ENCODE measurements around the gene PROB1. TPM values are rescaled to one million over a fixed set of nuclear protein-coding genes. Genes with fewer than 3 reads are reported as not detected.

Gene PROB1
- total and polyA plus RNA-seq, 2 of the 13 experiments (the other 11 are each of a cell fraction or from before 2014, with no cell fraction given): 0.69 to 1.1 TPM

DNA sequence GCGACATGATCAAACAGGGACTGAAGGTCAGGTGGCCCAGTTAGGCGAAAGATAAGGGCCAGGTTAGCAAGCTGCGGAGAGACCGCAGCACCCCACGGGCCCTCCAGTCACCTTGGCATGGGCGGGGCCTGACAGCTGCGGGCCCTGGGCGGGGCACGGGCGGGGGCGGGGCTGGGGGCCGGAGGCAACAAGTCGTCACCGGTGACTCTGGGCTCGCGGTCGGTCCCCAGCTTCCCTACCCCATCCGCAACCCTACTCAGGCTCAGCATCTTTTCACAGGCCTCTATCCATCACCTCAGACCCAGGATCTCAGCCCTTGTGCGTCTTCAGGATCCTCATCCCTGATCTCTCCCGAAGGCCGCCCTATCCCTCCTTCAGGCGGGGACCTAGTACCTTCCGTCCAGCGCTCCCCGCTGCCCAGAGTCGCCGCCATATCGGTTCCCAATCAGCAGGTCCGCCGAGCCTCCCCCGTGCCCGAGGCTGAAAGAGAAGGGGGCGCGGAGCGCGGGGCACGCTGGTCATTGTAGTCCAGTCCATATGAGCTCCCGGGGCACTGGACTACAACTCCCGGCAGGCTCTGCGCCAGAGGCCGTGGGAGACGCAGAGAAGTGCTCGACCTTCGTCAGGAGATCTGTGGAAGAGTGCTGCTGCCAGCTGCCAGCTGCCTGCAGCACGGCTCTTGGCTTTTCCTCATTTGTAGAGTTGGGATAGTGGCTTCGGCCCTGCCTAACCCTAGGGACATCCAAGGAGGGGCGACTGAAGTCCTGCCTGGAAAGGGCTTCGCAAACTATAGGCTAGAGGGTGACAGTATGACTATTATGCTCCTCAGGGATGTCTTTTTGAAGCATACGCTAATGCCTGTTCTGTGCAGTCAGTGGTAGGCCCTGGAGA is 44.4 kb upstream of the PROB1 start, which contains the start of gene DNAJC18 (continued):
- TF ChIP-seq, protein P1, sequence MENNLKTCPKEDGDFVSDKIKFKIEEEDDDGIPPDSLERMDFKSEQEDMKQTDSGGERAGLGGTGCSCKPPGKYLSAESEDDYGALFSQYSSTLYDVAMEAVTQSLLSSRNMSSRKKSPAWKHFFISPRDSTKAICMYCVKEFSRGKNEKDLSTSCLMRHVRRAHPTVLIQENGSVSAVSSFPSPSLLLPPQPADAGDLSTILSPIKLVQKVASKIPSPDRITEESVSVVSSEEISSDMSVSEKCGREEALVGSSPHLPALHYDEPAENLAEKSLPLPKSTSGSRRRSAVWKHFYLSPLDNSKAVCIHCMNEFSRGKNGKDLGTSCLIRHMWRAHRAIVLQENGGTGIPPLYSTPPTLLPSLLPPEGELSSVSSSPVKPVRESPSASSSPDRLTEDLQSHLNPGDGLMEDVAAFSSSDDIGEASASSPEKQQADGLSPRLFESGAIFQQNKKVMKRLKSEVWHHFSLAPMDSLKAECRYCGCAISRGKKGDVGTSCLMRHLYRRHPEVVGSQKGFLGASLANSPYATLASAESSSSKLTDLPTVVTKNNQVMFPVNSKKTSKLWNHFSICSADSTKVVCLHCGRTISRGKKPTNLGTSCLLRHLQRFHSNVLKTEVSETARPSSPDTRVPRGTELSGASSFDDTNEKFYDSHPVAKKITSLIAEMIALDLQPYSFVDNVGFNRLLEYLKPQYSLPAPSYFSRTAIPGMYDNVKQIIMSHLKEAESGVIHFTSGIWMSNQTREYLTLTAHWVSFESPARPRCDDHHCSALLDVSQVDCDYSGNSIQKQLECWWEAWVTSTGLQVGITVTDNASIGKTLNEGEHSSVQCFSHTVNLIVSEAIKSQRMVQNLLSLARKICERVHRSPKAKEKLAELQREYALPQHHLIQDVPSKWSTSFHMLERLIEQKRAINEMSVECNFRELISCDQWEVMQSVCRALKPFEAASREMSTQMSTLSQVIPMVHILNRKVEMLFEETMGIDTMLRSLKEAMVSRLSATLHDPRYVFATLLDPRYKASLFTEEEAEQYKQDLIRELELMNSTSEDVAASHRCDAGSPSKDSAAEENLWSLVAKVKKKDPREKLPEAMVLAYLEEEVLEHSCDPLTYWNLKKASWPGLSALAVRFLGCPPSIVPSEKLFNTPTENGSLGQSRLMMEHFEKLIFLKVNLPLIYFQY (CRISPR knock-in tag; IDR thresholded peaks at IDR 0.05; ENCODE audit: borderline replicate concordance): no peak
- TF ChIP-seq RFXANK (CRISPR knock-in tag; IDR thresholded peaks at IDR 0.05) (no peak), MBD4 (IDR thresholded peaks at IDR 0.05; ENCODE audit: borderline replicate concordance, low read length) (no peak), PAWR (CRISPR knock-in tag; IDR thresholded peaks at IDR 0.05; ENCODE audit: borderline replicate concordance) (no peak), ZC3H13 (CRISPR knock-in tag; IDR thresholded peaks at IDR 0.05) (no peak), ZEB1 (IDR thresholded peaks at IDR 0.05; ENCODE audit: insufficient replicate concordance, low read depth) (peak; percentile 11)
- TF ChIP-seq, protein P2, sequence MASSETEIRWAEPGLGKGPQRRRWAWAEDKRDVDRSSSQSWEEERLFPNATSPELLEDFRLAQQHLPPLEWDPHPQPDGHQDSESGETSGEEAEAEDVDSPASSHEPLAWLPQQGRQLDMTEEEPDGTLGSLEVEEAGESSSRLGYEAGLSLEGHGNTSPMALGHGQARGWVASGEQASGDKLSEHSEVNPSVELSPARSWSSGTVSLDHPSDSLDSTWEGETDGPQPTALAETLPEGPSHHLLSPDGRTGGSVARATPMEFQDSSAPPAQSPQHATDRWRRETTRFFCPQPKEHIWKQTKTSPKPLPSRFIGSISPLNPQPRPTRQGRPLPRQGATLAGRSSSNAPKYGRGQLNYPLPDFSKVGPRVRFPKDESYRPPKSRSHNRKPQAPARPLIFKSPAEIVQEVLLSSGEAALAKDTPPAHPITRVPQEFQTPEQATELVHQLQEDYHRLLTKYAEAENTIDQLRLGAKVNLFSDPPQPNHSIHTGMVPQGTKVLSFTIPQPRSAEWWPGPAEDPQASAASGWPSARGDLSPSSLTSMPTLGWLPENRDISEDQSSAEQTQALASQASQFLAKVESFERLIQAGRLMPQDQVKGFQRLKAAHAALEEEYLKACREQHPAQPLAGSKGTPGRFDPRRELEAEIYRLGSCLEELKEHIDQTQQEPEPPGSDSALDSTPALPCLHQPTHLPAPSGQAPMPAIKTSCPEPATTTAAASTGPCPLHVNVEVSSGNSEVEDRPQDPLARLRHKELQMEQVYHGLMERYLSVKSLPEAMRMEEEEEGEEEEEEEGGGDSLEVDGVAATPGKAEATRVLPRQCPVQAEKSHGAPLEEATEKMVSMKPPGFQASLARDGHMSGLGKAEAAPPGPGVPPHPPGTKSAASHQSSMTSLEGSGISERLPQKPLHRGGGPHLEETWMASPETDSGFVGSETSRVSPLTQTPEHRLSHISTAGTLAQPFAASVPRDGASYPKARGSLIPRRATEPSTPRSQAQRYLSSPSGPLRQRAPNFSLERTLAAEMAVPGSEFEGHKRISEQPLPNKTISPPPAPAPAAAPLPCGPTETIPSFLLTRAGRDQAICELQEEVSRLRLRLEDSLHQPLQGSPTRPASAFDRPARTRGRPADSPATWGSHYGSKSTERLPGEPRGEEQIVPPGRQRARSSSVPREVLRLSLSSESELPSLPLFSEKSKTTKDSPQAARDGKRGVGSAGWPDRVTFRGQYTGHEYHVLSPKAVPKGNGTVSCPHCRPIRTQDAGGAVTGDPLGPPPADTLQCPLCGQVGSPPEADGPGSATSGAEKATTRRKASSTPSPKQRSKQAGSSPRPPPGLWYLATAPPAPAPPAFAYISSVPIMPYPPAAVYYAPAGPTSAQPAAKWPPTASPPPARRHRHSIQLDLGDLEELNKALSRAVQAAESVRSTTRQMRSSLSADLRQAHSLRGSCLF (CRISPR knock-in tag; IDR thresholded peaks at IDR 0.05; ENCODE audit: borderline replicate concordance): no peak
- TF ChIP-seq, protein P3, sequence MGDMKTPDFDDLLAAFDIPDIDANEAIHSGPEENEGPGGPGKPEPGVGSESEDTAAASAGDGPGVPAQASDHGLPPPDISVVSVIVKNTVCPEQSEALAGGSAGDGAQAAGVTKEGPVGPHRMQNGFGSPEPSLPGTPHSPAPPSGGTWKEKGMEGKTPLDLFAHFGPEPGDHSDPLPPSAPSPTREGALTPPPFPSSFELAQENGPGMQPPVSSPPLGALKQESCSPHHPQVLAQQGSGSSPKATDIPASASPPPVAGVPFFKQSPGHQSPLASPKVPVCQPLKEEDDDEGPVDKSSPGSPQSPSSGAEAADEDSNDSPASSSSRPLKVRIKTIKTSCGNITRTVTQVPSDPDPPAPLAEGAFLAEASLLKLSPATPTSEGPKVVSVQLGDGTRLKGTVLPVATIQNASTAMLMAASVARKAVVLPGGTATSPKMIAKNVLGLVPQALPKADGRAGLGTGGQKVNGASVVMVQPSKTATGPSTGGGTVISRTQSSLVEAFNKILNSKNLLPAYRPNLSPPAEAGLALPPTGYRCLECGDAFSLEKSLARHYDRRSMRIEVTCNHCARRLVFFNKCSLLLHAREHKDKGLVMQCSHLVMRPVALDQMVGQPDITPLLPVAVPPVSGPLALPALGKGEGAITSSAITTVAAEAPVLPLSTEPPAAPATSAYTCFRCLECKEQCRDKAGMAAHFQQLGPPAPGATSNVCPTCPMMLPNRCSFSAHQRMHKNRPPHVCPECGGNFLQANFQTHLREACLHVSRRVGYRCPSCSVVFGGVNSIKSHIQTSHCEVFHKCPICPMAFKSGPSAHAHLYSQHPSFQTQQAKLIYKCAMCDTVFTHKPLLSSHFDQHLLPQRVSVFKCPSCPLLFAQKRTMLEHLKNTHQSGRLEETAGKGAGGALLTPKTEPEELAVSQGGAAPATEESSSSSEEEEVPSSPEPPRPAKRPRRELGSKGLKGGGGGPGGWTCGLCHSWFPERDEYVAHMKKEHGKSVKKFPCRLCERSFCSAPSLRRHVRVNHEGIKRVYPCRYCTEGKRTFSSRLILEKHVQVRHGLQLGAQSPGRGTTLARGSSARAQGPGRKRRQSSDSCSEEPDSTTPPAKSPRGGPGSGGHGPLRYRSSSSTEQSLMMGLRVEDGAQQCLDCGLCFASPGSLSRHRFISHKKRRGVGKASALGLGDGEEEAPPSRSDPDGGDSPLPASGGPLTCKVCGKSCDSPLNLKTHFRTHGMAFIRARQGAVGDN (CRISPR knock-in tag; IDR thresholded peaks at IDR 0.05): peak; percentile 88
- TF ChIP-seq, protein P4, sequence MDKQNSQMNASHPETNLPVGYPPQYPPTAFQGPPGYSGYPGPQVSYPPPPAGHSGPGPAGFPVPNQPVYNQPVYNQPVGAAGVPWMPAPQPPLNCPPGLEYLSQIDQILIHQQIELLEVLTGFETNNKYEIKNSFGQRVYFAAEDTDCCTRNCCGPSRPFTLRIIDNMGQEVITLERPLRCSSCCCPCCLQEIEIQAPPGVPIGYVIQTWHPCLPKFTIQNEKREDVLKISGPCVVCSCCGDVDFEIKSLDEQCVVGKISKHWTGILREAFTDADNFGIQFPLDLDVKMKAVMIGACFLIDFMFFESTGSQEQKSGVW (CRISPR knock-in tag; IDR thresholded peaks at IDR 0.05; ENCODE audit: borderline replicate concordance): no peak
- TF ChIP-seq, protein P5, sequence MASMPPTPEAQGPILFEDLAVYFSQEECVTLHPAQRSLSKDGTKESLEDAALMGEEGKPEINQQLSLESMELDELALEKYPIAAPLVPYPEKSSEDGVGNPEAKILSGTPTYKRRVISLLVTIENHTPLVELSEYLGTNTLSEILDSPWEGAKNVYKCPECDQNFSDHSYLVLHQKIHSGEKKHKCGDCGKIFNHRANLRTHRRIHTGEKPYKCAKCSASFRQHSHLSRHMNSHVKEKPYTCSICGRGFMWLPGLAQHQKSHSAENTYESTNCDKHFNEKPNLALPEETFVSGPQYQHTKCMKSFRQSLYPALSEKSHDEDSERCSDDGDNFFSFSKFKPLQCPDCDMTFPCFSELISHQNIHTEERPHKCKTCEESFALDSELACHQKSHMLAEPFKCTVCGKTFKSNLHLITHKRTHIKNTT (CRISPR knock-in tag; IDR thresholded peaks at IDR 0.05): no peak
